NCI-H526 (cell line): ENCODE data around the gene CCL27.
"Not testable (repeated sequence)": the region's sequence is repeated elsewhere in the genome, so short reads cannot be mapped to it uniquely, and the experiment has no call there.

Source experiments
- DNase-seq, 2 experiments: peaks; one replicate each; lab custom pipeline; 2025; lab: John Stamatoyannopoulos, UW

Gene CCL27

GRCh38 chr9:34650816-34651215, 11.6 kb downstream of the CCL27 start:
- no peak for DNase-seq

GRCh38 chr9:34648673-34649072, 13.8 kb downstream of the CCL27 start:
- DNase-seq: no peak

GRCh38 chr9:34647651-34648050, 14.8 kb downstream of the CCL27 start:
- no peak for DNase-seq

- no peak for DNase-seq
These were observed 15.4 kb downstream of the CCL27 start for GRCh38 chr9:34647084-34647403.

GRCh38 chr9:34646211-34647083, 16.0 kb downstream of the CCL27 start, which contains the start of gene GALT:
GALT (plus strand) TSS chr9:34646675; CDS start chr9:34646705, 30 bp downstream.
- peak; percentile 81 to 94 for DNase-seq

- no peak for DNase-seq
These were observed 17.6 kb downstream of the CCL27 start for GRCh38 chr9:34644766-34645314.

- no peak for DNase-seq
These were observed 19.8 kb downstream of the CCL27 start for GRCh38 chr9:34642679-34643078.

GRCh38 chr9:34639322-34639721, 23.1 kb downstream of the CCL27 start:
- DNase-seq: not testable (repeated sequence)

- DNase-seq: no peak
These were observed 24.4 kb downstream of the CCL27 start for GRCh38 chr9:34638138-34638445.

GRCh38 chr9:34637356-34638137, 24.9 kb downstream of the CCL27 start, which contains the start of gene SIGMAR1:
SIGMAR1 (minus strand) TSS chr9:34637787; CDS start chr9:34637697, 90 bp downstream.
- DNase-seq: peak; percentile 72 to 95

GRCh38 chr9:34636791-34637355, 25.6 kb downstream of the CCL27 start:
- DNase-seq: no peak

GRCh38 chr9:34635556-34635955, 26.9 kb downstream of the CCL27 start:
- no peak for DNase-seq

GRCh38 chr9:34634551-34635248, 27.8 kb downstream of the CCL27 start:
- no peak for DNase-seq

- DNase-seq: peak; percentile 48 to 62
These were observed 28.5 kb downstream of the CCL27 start for GRCh38 chr9:34633851-34634550.

- no peak for DNase-seq
These were observed 29.3 kb downstream of the CCL27 start for GRCh38 chr9:34633166-34633565.

GRCh38 chr9:34630402-34631154, 31.9 kb downstream of the CCL27 start:
- no peak for DNase-seq

GRCh38 chr9:34629491-34629808, 33.0 kb downstream of the CCL27 start:
- peak in 1 of 2 experiments; percentile 39 for DNase-seq

- peak in 1 of 2 experiments; percentile 81 for DNase-seq
These were observed 33.6 kb downstream of the CCL27 start, which contains the start of gene ARID3C for GRCh38 chr9:34628656-34629490. ARID3C (minus strand) TSS chr9:34629066; CDS start chr9:34628014, 1,052 bp downstream.
